Activated CD4-positive, alpha-beta T cell treated with anti-CD3 and anti-CD28 coated beads, Interleukin-2, amount 10 ng/mL, durations not matched to agents 7 days and 5 days (primary cell): ENCODE measurements around the gene PSPN. TPM values are rescaled to one million over a fixed set of nuclear protein-coding genes. Genes with fewer than 3 reads are reported as not detected.
"Not testable (repeated sequence)": the region's sequence is repeated elsewhere in the genome, so short reads cannot be mapped to it uniquely, and the experiment has no call there.

ENCODE experiments used
- CTCF ChIA-PET: fragments of 350-600 bp; sonication (Branson Sonifier 250); formaldehyde crosslinking; loops from one replicate; lab custom pipeline; 2021; ENCODE audit warnings: antibody characterized with exemption; lab: Charles Lee
- POLR2A ChIA-PET: fragments of 350-600 bp; sonication (Branson Sonifier 250); formaldehyde crosslinking; loops from one replicate; lab custom pipeline; 2021; ENCODE audit warnings: antibody characterized with exemption; lab: Charles Lee
- DNase-seq: peaks from one replicate; pipeline ENCODE4 v3.0.0-alpha.2; 2020
- H3K27ac Mint-ChIP-seq: one replicate; pipeline ENCODE4 v1.8.0; 2021; ENCODE audit warnings: mild to moderate bottlenecking, moderate library complexity, mixed read lengths
- H3K27me3 Mint-ChIP-seq: one replicate; pipeline ENCODE4 v1.8.0; 2021; ENCODE audit warnings: mixed read lengths
- H3K36me3 Mint-ChIP-seq: one replicate; pipeline ENCODE4 v1.8.0; 2021; ENCODE audit warnings: low read depth, mixed read lengths
- H3K4me1 Mint-ChIP-seq: one replicate; pipeline ENCODE4 v1.8.0; 2021; ENCODE audit warnings: mixed read lengths
- H3K4me3 Mint-ChIP-seq: one replicate; pipeline ENCODE4 v1.8.0; 2021; ENCODE audit warnings: mild to moderate bottlenecking, moderate library complexity, mixed read lengths
- H3K9me3 Mint-ChIP-seq: one replicate; pipeline ENCODE4 v1.8.0; 2021; ENCODE audit warnings: mixed read lengths
- total RNA-seq, 2 experiments: library from RNA; stranded (reverse); gene quantifications; one replicate each; pipeline ENCODE4 v1.2.3, GENCODE V29; 2021

Gene PSPN
- total RNA-seq, 2 experiments from 2014 or later: 2.4 TPM

DNA sequence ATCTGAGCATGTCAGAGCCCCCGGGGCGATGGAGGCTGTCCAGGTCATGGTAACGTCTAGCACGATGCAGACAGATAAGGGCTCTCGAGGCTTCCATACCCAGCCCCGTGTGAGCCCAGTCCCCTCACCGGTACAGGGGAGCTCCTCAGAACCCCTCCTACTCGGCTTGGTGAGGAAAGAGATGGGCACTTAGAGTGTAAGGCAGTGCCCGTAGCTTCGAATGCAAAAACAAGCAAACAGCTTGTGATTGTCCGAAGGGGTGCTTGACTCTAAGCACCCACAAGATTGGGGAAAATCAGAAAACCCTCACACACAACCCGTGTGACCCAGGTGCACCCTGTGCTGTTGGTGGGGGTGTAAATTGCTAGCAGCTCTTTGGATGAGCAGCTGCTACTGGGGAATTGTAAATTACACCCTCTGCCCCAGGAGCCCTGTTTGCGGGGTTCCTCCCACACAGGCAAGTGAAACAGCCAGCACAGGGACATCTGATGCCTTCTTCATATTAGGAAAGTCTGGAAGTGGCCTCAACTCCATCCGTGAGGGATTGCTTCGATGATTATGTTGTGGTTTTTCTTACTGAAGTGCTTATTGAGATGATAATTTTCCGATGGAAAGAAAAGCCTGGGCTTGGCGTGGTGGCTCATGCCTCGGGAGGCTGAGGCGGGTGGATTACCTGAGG, 918 bp upstream of the PSPN start:
- H3K36me3 Mint-ChIP-seq: peaks cover 18% of the 10 kb centered on the region
- ChIA-PET CTCF (interaction anchor here (0.6 to 1.7 kb wide), 4 partner anchors 9 to 136 kb away, joined by 3 to 5 read pairs (median 4); no protein-coding TSS in a partner anchor), POLR2A (interaction anchor here (0.6 kb wide), 1 partner anchor 634 kb away, joined by 3 read pairs; no protein-coding TSS in a partner anchor)
- peaks cover 12% of the 10 kb centered on the region for H3K4me1 Mint-ChIP-seq
- H3K27me3 Mint-ChIP-seq: no peaks in the 10 kb centered on the region
- H3K4me3 Mint-ChIP-seq: no peak overlapping the region
- H3K27ac Mint-ChIP-seq: no peak overlapping the region
- DNase-seq: no peak
- no peaks in the 10 kb centered on the region for H3K9me3 Mint-ChIP-seq

DNA sequence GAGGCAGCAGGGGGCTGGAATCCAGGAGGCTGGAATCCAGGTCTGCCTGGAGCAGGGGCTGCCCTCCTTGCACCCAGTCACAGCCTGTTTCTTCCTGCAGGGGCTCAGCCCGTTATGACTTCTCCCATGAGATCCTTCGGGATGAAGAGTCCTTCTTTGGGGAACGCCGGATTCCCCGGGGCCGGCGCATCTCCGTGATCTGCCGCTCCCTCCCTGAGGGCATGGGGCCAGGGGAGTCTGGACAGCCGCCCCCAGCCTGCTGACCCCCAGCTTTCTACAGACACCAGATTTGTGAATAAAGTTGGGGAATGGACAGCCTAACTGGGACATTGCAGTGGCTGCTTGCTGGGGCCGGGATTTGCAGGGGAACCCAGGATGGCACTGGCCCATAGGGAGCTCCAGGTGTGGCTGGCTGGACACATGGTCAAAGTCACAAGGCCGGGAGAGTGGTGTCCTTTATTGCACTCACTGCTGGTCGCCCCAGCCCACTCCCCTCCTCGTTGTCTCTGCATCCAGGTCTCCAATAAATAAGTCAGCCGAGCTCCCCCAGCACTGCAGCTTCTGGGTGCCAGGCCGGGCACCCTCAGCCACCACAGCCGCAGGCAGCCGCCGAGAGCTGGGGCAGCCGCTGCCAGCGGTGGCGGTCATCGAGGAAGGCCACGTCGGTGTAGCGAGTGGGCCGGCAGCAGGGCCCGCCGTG, 872 bp downstream of the PSPN start:
- Mint-ChIP-seq H3K4me3 (no peak overlapping the region), H3K27ac (no peak overlapping the region), H3K36me3 (peaks cover 6% of the 10 kb centered on the region), H3K9me3 (no peaks in the 10 kb centered on the region), H3K27me3 (no peaks in the 10 kb centered on the region), H3K4me1 (peaks cover 13% of the 10 kb centered on the region)
- POLR2A ChIA-PET: no interaction called here
- CTCF ChIA-PET: no interaction called here
- no peak for DNase-seq

DNA sequence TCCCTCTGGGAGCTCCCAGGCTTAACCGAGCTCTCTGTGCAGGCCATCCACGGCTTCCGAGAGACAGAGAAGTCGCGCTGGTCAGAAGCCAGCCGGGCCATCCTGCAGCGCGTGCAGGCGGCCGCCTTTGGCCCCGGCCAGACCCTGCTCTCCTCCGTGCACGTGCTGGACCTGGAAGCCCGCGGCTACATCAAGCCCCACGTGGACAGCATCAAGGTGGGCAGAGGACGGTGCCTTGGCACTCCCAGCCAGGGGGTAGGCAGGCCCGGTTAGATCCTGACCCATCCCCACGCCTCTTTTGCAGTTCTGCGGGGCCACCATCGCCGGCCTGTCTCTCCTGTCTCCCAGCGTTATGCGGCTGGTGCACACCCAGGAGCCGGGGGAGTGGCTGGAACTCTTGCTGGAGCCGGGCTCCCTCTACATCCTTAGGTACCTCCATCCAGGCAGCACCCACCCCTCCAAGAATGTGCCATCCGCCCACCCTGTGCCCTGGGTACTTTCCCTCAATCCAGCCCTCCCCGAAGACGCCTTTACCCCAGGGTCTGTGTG, 1.5 kb downstream of the PSPN start:
- peak overlapping the region; percentile 89 for H3K4me3 Mint-ChIP-seq
- ChIA-PET CTCF (no interaction called here), POLR2A (no interaction called here)
- no peak for DNase-seq
- no peaks in the 10 kb centered on the region for H3K9me3 Mint-ChIP-seq
- H3K27me3 Mint-ChIP-seq: no peaks in the 10 kb centered on the region
- H3K4me1 Mint-ChIP-seq: peaks cover 16% of the 10 kb centered on the region
- peak overlapping the region; percentile 19 for H3K27ac Mint-ChIP-seq
- peaks cover 9% of the 10 kb centered on the region for H3K36me3 Mint-ChIP-seq

DNA sequence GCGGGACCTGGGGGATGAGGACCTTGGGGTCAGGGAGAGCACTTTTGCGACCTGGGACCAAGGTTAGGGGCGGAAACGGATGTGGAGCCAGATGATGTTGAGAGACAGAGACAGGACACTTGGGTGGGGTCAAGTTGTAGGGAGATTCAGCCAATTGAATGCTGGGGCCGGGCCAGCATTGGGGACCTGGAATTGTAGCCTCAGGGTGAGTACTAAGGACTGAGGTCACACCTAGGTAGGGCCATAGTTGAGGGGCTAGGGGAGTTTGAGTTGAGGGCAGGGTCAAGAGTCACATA, 2.0 kb downstream of the PSPN start:
- no peaks in the 10 kb centered on the region for H3K9me3 Mint-ChIP-seq
- DNase-seq: no peak
- no peaks in the 10 kb centered on the region for H3K27me3 Mint-ChIP-seq
- ChIA-PET POLR2A (no interaction called here), CTCF (interaction anchor here (2.1 kb wide), 1 partner anchor 12 kb away, joined by 15 read pairs; the partner anchor contains the start of gene CLPP)
- peak overlapping the region; percentile 95 for H3K27ac Mint-ChIP-seq
- peaks cover 16% of the 10 kb centered on the region for H3K4me1 Mint-ChIP-seq
- peaks cover 13% of the 10 kb centered on the region for H3K36me3 Mint-ChIP-seq
- H3K4me3 Mint-ChIP-seq: peak overlapping the region; percentile 89

DNA sequence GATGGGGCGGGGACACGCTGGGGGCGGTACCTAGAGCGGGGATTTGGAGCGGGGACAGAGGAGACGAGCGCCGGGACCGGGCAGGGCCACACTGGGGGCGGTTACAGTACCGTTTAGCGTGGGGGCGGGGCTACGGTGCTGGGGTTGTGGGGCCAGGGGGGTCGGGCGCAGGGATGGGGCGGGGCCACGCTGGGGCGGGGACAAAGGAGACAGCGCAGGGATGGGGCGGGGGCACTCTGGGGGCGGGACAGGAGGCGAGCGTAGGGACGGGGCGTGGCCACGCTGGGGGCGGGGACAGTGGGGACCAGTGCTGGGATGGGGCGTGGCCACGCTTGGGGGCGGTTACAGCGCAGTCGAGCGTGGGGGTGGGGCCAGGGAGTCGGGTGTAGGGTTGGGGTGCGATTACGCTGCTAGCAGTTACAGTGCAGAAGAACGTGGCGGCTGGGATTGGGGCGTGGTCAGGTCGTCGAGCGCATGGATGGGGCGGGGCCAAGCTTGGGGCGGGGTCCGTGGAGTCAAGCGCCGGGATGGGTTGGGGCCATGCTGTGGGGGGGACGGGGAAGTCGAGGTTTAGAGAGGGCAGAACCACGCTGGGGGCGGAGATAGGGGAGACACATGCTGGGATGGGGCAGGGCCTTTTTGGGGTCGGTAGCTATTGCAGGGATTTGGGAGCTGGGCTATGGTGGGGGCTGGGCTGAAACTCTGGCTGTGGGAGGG, 2.5 kb downstream of the PSPN start:
- CTCF ChIA-PET: interaction anchor here (0.9 to 2.1 kb wide), 4 partner anchors 11 to 19 kb away, joined by 3 to 15 read pairs (median 6); partner anchors contain the start of genes CLPP and GTF2F1
- Mint-ChIP-seq H3K27ac (peak overlapping the region; percentile 95), H3K36me3 (peaks cover 14% of the 10 kb centered on the region), H3K9me3 (no peaks in the 10 kb centered on the region), H3K4me3 (peak overlapping the region; percentile 89), H3K27me3 (no peaks in the 10 kb centered on the region), H3K4me1 (peaks cover 16% of the 10 kb centered on the region)
- DNase-seq: peak; percentile 99
- POLR2A ChIA-PET: interaction anchor here (1.4 kb wide), 1 partner anchor 12 kb away, joined by 19 read pairs; the partner anchor contains the start of gene CLPP

DNA sequence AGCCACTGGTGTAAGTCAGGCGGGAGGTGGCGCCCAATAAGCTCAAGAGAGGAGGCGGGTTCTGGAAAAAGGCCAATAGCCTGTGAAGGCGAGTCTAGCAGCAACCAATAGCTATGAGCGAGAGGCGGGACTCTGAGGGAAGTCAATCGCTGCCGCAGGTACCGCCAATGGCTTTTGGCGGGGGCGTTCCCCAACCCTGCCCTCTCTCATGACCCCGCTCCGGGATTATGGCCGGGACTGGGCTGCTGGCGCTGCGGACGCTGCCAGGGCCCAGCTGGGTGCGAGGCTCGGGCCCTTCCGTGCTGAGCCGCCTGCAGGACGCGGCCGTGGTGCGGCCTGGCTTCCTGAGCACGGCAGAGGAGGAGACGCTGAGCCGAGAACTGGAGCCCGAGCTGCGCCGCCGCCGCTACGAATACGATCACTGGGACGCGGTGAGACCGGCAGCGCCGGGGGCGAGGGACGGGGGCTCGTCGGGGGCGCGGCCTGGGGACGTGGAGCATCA, 3.1 kb downstream of the PSPN start, which contains the start of gene ALKBH7:
Gene ALKBH7, plus strand, starts transcription at position 201 of the 502 bp plus-strand sequence. Its CDS starts 27 bp downstream, at position 228.
- H3K4me3 Mint-ChIP-seq: peak within 1 kb of the TSS; percentile 89
- ChIA-PET POLR2A (interaction anchor here (1.4 kb wide), 1 partner anchor 11 kb away, joined by 19 read pairs; the partner anchor contains the start of gene CLPP), CTCF (interaction anchor here (0.6 to 2.1 kb wide), 6 partner anchors 10 to 543 kb away, joined by 3 to 15 read pairs (median 4); partner anchors contain the start of genes CLPP and GTF2F1)
- no peaks in the 10 kb centered on the region for H3K9me3 Mint-ChIP-seq
- H3K27ac Mint-ChIP-seq: peak within 1 kb of the TSS; percentile 95
- H3K36me3 Mint-ChIP-seq: peaks cover 16% of the 10 kb centered on the region
- peaks cover 16% of the 10 kb centered on the region for H3K4me1 Mint-ChIP-seq
- no peaks in the 10 kb centered on the region for H3K27me3 Mint-ChIP-seq
- peak; percentile 99 for DNase-seq

DNA sequence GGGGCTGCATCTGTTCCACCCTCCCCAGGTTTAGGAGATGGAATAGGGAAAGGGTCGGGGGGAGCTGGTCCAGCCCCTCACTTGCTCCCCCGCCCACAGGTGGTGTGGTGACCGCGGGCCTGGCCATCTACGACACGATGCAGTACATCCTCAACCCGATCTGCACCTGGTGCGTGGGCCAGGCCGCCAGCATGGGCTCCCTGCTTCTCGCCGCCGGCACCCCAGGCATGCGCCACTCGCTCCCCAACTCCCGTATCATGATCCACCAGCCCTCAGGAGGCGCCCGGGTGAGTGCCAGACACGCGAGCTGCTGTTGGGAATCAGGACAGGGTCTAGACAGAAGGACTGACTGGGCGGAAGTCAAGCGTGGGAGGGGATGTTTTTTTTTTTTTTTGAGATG, 11.4 kb downstream of the PSPN start:
- no peak for DNase-seq
- Mint-ChIP-seq H3K4me1 (peaks cover 20% of the 10 kb centered on the region), H3K36me3 (peaks cover 45% of the 10 kb centered on the region), H3K27me3 (no peaks in the 10 kb centered on the region), H3K27ac (peak overlapping the region; percentile 62), H3K9me3 (no peaks in the 10 kb centered on the region), H3K4me3 (peak overlapping the region; percentile 32)
- POLR2A ChIA-PET: no interaction called here
- CTCF ChIA-PET: interaction anchor here (0.6 kb wide), 1 partner anchor 681 kb away, joined by 3 read pairs; no protein-coding TSS in a partner anchor

DNA sequence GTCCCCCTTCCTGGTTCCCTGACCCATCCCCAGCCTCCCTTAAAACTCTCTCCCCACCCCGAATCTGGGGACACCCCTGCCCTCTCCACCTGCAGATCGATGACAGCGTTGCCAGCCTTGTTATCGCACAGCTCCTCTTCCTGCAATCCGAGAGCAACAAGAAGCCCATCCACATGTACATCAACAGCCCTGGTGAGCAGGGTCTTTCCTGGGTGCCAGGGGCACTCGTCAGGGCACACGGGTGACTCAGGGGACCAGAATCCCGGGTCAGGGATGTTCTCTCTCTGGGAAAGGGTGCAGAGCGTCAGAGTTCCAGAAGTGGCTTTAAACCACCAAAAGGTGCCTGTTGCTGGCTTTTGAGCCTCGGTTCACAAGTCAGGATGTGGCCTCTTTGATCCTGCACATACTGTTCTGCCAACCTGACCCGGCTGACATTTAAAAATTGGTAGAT, 13.4 kb downstream of the PSPN start:
- POLR2A ChIA-PET: interaction anchor here (0.7 to 3.0 kb wide), 2 partner anchors 10 to 58 kb away, joined by 3 to 19 read pairs; partner anchors contain the start of gene ALKBH7
- Mint-ChIP-seq H3K27me3 (no peaks in the 10 kb centered on the region), H3K9me3 (no peaks in the 10 kb centered on the region), H3K4me3 (peak overlapping the region; percentile 91), H3K4me1 (peaks cover 20% of the 10 kb centered on the region), H3K27ac (peak overlapping the region; percentile 99), H3K36me3 (peaks cover 32% of the 10 kb centered on the region)
- CTCF ChIA-PET: interaction anchor here (2.0 to 3.2 kb wide), 2 partner anchors 10 to 15 kb away, joined by 6 to 15 read pairs; partner anchors contain the start of gene ALKBH7
- peak; percentile 68 for DNase-seq

DNA sequence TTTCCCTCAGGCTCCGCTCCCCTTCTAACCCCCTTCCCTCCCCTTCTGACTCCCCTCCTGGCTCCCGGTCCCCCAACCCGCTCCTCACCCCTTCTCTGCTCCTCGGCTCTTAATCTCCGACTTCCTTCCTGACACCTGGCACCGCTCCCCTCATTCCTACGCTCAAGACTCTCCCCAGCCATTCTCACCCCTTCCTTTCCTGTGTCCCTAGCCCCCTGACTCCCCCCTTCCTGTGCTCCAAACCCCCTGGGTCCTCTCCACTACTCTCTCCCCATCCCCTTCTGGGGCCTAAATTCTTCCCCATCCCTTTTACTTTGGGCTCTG, 13.7 kb downstream of the PSPN start:
- peak overlapping the region; percentile 99 for H3K27ac Mint-ChIP-seq
- no peak for DNase-seq
- CTCF ChIA-PET: interaction anchor here (2.0 to 3.2 kb wide), 2 partner anchors 11 to 14 kb away, joined by 6 to 15 read pairs; partner anchors contain the start of gene ALKBH7

DNA sequence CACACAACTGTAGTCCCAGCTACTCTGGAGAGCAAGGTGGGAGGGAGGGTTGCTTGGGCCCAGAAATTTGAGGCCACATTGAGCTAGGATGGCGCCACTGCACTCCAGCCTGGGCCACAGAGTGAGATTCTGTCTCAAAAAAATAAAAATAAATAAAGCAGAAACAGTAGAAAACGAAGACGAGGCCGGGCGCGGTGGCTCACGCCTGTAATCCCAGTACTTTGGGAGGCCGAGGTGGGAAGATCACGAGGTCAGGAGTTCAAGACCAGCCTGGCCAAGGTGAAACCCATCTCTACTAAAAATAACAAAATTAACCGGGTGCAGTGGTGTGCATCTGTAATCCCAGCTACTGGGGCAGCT, 14.9 kb downstream of the PSPN start:
- not testable (repeated sequence) for H3K9me3 Mint-ChIP-seq, H3K27ac Mint-ChIP-seq, DNase-seq, H3K27me3 Mint-ChIP-seq
- POLR2A ChIA-PET: interaction anchor here (0.7 to 3.0 kb wide), 2 partner anchors 11 to 508 kb away, joined by 3 to 19 read pairs; partner anchors contain the start of gene ALKBH7
- Mint-ChIP-seq H3K36me3 (peaks cover 25% of the 10 kb centered on the region), H3K4me3 (peak overlapping the region; percentile 91), H3K4me1 (peaks cover 20% of the 10 kb centered on the region)
- CTCF ChIA-PET: interaction anchor here (0.7 to 3.2 kb wide), 3 partner anchors 9 to 13 kb away, joined by 3 to 15 read pairs (median 6); partner anchors contain the start of gene ALKBH7

More for the DNA sequence above, 13.7 kb downstream of the PSPN start:
- Mint-ChIP-seq H3K4me3 (peak overlapping the region; percentile 91), H3K36me3 (peaks cover 32% of the 10 kb centered on the region), H3K27me3 (no peaks in the 10 kb centered on the region), H3K4me1 (peaks cover 20% of the 10 kb centered on the region), H3K9me3 (no peaks in the 10 kb centered on the region)
- POLR2A ChIA-PET: interaction anchor here (0.7 to 3.0 kb wide), 2 partner anchors 10 to 59 kb away, joined by 3 to 19 read pairs; partner anchors contain the start of gene ALKBH7

DNA sequence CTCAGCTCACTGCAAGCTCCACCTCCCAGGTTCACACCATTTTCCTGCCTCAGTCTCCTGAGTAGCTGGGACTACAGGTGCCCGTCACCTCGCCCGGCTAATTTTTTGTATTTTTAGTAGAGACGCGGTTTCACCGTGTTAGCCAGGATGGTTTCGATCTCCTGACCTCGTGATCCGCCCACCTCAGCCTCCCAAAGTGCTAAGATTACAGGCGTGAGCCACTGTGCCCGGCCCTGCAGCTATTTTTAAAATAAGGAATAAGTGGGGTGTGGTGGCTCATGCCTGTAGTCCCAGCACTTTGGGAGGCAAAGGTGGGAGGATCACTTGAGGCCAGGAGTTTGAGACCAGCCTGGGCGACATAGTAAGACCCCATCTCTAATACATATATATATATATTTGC, 15.3 kb downstream of the PSPN start:
- POLR2A ChIA-PET: interaction anchor here (3.0 kb wide), 1 partner anchor 12 kb away, joined by 19 read pairs; the partner anchor contains the start of gene ALKBH7
- H3K27ac Mint-ChIP-seq, H3K27me3 Mint-ChIP-seq, H3K9me3 Mint-ChIP-seq, CTCF ChIA-PET, DNase-seq: not testable (repeated sequence)
- peak overlapping the region; percentile 44 for H3K4me3 Mint-ChIP-seq
- H3K4me1 Mint-ChIP-seq: peaks cover 20% of the 10 kb centered on the region
- H3K36me3 Mint-ChIP-seq: peaks cover 21% of the 10 kb centered on the region
